ENCODE data around the gene SPATA31D3.
"Not testable (repeated sequence)": the region's sequence is repeated elsewhere in the genome, so short reads cannot be mapped to it uniquely, and the experiment has no call there.

Gene SPATA31D3

GRCh38 chr9:81943393-81943792 lies at the start of gene SPATA31D3:
Gene SPATA31D3, plus strand, starts transcription at chr9:81943500. Its CDS starts 86 bp downstream, at chr9:81943586.
- not testable (repeated sequence) for H3K4me3 ChIP-seq (ENCODE audit: low read depth, low read length)

- no peak overlapping the region for H3K4me3 ChIP-seq (ENCODE audit: low read depth, low read length)
- TF ChIP-seq CTCF (IDR thresholded peaks at IDR 0.05; ENCODE audit: low read depth, low read length), result no peak
Measured at GRCh38 chr9:81893929-81894328, 49.4 kb upstream of the SPATA31D3 start.

GRCh38 chr9:81894891-81895290 lies 48.4 kb upstream of the SPATA31D3 start:
- no peak overlapping the region for H3K4me3 ChIP-seq (ENCODE audit: low read depth, low read length)
- no peak for TF ChIP-seq CTCF (IDR thresholded peaks at IDR 0.05; ENCODE audit: low read depth, low read length)

GRCh38 chr9:81896070-81896469 lies 47.2 kb upstream of the SPATA31D3 start:
- H3K4me3 ChIP-seq (ENCODE audit: low read depth, low read length), result no peak overlapping the region
- no peak for TF ChIP-seq CTCF (IDR thresholded peaks at IDR 0.05; ENCODE audit: low read depth, low read length)

DNA sequence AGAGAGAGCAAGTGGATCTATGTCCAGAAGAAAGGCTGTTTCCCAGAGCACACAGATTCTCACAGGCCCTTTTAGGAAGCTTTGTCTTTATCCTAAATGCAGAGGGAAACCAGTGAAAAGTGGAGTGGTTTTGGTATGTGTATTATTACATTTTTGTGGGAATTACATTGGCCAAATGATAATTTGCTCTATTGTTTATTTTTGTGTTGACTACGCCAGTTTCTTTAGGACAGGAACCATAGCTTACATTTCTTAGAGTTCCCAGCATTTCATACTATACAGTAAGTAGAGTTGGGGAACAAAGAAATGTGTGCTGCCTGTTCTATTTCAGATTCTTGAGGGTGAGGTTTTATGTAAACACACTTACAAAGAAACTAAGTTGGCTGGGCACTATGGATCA lies 44.4 kb upstream of the SPATA31D3 start:
- H3K4me3 ChIP-seq (ENCODE audit: low read depth, low read length), result no peak overlapping the region
- no peak for TF ChIP-seq CTCF (IDR thresholded peaks at IDR 0.05; ENCODE audit: low read depth, low read length)

DNA sequence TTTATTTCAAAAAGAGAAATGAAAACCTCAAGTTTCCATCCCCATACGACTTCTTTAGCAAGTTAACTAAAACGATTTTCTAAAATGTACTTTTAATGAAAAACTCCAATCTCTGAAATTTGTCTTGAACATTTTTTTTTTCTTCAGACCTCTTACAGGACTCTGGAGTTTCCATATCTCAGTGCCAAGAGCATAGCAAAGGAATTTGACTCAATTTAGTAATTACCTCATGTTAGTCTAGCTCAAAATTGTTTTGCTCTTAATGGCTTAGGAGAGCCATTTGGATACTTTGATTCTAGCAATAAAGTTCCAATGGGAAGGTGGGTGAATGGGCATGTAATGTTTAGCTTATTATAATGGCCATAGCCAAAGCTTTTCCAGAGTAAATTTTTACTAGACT lies 41.1 kb upstream of the SPATA31D3 start:
- H3K4me3 ChIP-seq (ENCODE audit: low read depth, low read length), result no peak overlapping the region
- TF ChIP-seq CTCF (IDR thresholded peaks at IDR 0.05; ENCODE audit: low read depth, low read length), result no peak

DNA sequence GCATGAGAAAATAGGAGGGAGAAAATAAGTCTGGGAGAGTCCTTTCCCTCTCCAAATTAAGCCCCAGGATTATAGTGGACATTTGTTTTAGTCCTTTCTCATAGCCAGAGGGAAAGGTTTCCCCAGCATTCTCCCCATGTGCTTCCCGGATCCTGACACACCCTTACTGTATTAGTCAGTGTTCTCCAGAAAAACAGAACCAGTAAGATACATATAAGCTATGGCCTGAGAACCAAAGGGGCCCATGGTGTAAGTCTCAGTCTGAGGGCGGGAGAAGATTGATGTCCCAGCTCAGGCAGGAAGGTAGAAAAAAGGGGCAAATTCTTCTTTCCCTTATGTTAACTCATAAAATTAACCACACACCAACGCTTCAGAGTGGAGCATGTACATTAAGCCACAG lies 40.7 kb upstream of the SPATA31D3 start:
- no peak for TF ChIP-seq CTCF (IDR thresholded peaks at IDR 0.05; ENCODE audit: low read depth, low read length)
- H3K4me3 ChIP-seq (ENCODE audit: low read depth, low read length), result no peak overlapping the region

- H3K4me3 ChIP-seq (ENCODE audit: low read depth, low read length), result no peak overlapping the region
- no peak for TF ChIP-seq CTCF (IDR thresholded peaks at IDR 0.05; ENCODE audit: low read depth, low read length)
Measured at GRCh38 chr9:81906671-81907070, 36.6 kb upstream of the SPATA31D3 start.
